ENCODE measurements around the gene PSMD5.
"Not testable (repeated sequence)": the region's sequence is repeated elsewhere in the genome, so short reads cannot be mapped to it uniquely, and the experiment has no call there.

Gene PSMD5

GRCh38 chr9:120807607-120808379, 34.9 kb downstream of the PSMD5 start:
- no peak for DNase-seq (ENCODE audit: low read depth)

DNA sequence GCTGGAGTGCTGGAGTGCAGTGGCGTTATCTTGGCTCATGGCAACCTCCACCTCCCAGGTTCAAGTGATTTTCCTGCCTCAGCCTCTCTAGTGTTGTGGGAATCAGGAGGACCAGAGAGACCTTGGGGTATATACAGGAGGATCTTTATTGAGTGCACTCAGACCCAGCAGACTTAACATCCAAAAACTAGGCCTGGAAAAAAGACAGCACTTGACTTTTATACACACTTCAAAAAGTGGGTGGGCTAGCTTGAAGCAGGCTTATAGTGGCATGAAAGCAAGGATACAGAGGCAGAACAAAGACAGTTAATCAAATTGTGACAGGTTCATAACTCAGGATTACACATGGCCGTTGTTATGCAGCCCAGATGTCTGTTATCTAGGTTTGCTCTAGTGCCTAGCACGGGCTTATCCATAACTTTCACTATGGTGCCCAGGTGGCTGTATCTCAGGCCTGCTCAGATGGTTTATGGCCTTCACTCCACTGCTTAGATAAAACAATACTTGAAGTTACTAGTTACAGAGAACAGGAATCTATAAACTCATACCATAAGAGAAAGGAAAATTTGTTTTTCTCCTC, 37.8 kb downstream of the PSMD5 start:
- not testable (repeated sequence) for DNase-seq (ENCODE audit: low read depth)

DNA sequence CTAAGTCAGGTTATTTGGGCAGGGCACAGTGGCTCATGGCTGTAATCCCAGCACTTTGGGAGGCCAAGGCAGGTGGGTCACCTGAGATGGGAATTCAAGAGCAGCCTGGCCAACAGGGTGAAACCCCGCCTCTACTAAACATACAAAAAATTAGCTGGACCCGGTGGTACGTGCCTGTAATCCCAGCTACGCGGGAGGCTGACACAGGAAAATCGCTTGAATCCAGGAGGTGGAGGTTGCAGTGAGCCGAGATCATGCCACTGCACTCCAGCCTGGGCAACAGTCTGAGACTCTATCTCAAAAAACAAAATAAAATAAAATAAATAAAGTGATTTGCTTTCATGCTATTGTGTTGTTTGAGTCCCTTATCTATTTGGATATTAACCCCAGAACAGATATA, 41.3 kb downstream of the PSMD5 start:
- no peak for DNase-seq (ENCODE audit: low read depth)

DNA sequence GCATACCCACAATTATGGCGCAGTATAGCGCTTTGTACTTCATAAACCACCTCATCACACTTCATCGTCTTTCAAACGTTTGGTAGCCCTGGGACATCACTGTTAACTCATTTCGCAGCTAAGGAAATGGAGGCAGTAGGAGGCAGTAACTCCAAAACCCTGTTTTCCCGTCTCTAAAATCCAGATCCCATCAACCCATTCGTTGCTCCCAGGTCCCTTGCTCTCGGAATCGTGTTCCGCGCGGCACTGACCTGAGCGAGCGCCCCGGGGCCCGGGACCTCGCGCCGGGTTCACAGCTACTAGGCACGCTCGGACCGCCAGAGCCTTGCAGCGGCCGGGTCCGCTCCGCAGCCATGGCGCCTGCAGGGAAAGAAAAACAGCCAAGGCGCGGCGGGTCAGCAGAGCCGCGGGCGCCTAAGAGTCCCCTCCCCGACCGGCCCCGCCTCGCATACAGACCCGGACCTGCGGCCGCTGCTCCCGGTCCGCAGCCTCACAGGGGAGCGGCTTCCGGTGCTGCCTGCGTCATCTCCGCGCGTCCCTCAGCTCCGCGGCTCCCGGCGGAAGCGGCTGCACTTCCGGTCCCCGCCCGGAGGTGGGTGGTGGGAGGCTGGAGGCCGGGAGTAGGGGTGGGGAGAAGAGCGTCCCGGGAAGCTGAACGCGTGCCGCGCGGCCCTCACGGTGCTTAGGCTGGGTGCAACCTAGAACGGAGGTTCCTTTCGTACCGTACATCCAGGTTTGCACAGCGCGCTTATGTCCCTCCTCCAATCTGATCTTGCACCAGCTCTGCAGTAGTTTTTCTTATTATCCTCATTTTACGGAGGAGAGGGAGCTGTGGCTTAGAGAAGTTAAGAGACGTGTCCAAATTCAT, 49.6 kb downstream of the PSMD5 start, which contains the start of gene FBXW2:
Gene FBXW2 (minus strand): TSS at position 519 of the 868 bp plus-strand sequence. CDS start 5,158 bp downstream, outside the sequence.
- peak; percentile 65 for DNase-seq (ENCODE audit: low read depth)

- DNase-seq (ENCODE audit: low read depth), result no peak
These were observed 51.6 kb downstream of the PSMD5 start for GRCh38 chr9:120791161-120791560.

DNA sequence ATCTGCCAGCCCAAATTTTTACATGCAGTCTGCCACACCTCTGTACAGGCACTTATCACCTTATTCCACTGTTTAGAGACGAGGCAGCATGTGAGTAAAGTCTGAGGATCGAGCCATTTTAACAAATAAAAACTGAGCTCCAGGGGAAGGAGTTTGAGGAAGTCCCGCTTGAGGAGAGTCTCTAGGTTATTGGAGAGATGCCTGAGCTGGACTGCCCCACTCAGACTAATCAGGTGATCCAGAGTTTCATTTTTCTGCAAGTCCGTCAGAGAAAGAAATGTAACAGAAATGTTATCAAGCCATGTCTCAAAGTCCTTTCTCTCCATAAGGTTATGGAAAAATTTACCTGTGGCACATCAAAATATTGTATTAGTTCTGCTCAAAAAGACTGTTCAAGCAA, 54.8 kb downstream of the PSMD5 start:
- DNase-seq (ENCODE audit: low read depth), result no peak

DNA sequence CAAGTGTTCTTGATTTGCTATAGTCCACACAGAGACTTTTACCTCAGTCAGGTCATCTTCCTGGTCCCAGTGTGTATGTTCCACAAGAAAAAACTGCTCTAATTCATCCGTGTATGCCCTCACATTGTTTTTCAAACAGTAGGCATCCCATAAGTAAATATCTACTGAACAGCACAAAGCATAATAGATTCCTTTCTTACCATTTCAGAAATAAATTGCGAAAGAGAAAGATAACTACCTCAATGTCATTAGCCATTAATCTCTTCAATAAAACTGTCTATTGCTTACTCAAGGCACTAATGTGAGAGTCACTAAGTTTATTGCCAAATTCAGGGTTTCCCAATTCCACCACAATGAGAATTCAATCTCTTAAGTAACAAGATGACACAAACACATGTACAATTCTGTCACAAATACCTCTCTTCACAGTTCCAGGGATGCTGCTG, 59.1 kb downstream of the PSMD5 start:
- no peak for DNase-seq (ENCODE audit: low read depth)

DNA sequence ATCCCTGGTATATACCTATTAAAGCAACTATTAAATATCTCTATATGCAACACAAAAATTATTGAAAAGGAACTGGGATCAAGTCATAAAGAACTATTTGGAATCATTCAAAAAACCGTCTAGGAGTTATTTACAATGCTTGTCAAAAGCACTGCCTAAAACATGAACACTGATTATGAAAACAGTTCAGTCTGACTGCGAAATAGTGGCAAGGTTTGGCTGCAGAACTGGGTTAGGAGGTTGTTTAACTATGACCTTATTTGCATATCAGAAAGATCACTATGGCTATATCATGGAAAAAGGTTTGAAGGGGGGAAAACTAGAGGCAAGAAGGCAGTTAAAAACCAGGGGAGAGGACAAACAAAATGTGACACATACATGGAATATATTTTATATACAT, 61.5 kb downstream of the PSMD5 start:
- no peak for DNase-seq (ENCODE audit: low read depth)

- DNase-seq (ENCODE audit: low read depth), result no peak
These were observed 62.4 kb downstream of the PSMD5 start for GRCh38 chr9:120780367-120780766.

GRCh38 chr9:120779227-120779626, 63.5 kb downstream of the PSMD5 start:
- DNase-seq (ENCODE audit: low read depth), result no peak

DNA sequence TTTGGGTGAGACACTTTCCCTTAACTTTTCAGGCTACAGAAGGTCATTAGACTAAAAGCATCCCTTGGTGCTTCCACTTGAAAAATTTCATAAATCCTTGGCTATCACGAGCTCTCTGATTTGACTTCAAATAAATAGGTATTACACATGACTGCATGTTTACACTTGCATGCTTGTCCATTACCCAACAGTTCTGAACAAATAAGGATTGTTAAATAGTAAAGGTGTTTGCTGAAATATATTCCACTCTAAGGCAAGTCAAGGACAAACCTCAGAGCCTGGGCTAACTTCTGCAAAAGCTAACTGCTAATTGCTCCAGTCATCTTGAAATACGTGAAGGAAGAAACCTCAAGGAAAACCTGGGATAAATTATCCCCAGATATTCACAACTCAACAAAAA, 64.0 kb downstream of the PSMD5 start:
- DNase-seq (ENCODE audit: low read depth), result no peak

DNA sequence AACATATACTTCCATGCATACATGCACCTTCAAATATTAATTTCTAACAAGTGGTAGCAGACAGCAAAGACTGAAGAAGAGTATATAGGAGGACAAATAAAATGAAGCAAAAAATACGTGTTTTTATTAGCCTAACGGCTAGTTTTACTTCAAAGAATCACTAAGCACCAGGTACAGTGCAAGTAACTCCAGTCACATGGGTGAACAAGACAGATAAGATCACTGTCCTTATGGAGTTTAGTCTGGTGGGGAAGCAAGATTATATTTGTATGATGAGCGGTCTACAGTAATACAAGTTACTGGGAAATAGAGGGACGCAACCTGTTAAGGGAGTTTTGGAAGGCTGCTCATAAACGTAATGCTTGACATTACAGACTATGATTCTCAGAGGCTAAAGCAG, 65.5 kb downstream of the PSMD5 start:
- no peak for DNase-seq (ENCODE audit: low read depth)

DNA sequence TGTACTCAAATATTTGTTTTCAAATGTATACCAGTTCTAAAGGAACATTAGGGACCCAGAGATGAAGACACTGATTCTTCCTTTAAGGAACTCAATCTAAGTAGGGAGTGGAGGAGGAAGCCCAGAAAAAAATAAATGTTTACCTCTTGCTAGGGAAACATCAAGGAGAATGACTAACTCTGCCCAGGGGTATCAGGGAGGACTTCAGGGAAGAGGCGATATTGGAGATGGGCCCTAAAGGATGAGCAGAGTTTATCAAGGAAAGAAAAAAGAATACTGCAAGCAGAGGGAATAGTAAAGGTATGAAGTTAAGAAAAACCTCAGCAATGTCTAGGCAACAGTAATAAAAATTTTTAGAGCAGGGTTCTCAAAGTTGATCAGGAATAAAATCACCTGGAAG, 65.9 kb downstream of the PSMD5 start:
- DNase-seq (ENCODE audit: low read depth), result no peak

DNA sequence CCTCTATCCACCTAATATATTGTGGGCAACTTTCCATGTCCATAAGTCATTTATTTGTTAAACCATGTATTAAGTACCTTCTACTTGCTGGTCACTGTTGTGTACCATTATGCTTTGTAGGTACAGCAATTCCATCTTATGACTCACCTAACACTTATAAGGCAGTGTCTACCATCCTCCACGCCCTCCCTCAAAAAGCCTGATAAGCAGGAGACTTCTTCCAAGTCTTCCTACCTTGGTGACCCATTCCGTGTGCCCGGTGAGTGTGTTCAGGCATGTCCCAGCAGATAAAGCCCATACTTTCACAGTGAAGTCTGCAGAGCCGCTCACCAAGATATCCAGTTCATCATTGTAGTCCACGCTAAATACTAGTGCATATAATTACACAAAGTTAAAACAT, 66.9 kb downstream of the PSMD5 start:
- DNase-seq (ENCODE audit: low read depth), result no peak

DNA sequence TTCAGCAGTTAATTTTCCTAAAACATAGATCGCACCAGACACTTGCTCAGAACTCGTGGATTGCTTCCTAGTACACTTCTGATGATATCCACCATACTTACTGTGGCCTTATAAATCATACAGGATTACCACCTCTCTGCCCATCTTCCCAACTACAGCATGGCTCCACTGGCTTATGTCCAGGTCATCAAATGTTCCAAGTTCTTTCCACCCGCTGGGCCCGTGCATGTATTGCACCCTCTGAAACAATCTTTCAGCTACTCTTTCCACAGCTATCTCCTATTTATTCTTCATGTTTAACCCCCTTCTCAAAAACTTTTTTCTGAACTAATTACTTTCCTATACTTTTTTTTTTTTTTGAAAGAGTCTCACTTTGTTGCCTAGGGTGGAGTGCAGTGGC, 68.0 kb downstream of the PSMD5 start:
- no peak for DNase-seq (ENCODE audit: low read depth)

GRCh38 chr9:120773256-120773655, 69.5 kb downstream of the PSMD5 start:
- DNase-seq (ENCODE audit: low read depth), result no peak

DNA sequence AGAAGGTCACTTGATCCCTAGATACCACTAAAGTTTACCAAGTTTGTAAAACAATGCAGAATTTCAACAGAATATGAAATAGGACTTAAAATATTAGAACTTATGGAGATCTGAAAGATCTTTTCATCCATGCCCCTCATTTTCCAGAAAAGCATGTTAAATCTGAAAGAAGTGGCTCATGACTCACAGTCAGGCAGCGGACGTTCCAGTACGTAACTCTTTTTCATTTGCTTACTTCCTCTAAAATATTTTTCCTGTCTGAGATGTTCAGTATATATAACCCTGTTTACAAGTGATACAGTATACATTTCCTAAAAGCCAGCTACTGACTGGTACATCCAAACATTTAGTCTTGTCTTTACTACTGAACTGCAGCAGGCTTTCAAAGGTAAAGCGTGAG, 71.8 kb downstream of the PSMD5 start:
- DNase-seq (ENCODE audit: low read depth), result no peak

- DNase-seq (ENCODE audit: low read depth), result no peak
These were observed 73.8 kb downstream of the PSMD5 start for GRCh38 chr9:120768886-120769285.

DNA sequence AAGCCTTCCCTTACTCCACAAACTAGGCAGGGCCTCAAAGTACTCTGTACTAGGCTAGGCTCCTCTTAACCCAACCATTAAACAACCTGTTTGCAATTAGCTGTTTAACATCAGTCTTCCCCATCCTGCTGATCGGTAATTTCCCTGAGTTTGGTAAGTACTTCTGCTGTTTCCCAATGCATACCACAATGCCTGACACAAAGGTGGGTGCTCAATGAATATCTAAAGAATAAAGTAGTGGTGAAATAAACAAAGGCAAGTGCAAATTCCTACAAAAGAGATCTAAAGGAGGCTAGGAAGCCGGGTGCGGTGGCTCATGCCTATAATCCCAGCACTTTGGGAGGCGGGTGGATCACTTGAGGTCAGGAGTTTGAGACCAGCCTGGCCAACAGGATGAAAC, 74.5 kb downstream of the PSMD5 start:
- no peak for DNase-seq (ENCODE audit: low read depth)

DNA sequence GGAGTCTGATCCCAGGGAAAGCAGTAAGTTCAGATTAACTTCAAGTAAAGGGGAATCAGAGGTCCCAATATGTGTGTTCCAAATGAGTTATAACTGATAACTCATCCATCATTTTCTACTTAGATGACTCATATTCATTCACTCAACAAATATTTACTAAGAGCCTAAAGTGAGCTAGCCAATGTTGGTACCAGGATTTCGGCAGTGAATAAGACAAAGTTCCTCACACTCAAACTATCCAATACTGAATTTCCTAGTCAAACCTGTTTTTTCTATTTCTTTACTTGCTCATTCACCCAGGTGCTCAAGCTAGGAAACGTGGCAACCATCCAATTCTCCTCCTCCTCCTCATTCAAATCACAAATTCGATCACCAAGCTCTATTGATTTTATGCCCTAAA, 75.3 kb downstream of the PSMD5 start:
- no peak for DNase-seq (ENCODE audit: low read depth)
